HG03135 (cell line): Measurements from ENCODE around the gene PDZD2.
"Not testable (repeated sequence)": the region's sequence is repeated elsewhere in the genome, so short reads cannot be mapped to it uniquely, and the experiment has no call there.

ENCODE experiments used
- ATAC-seq: cut with Tn5 transposase; IDR thresholded peaks from one replicate; pipeline ENCODE4 v1.9.1; 2021; ENCODE audit warnings: mild to moderate bottlenecking, moderate library complexity; ENCODE audit not compliant: unreplicated experiment

PDZD2 gene

DNA sequence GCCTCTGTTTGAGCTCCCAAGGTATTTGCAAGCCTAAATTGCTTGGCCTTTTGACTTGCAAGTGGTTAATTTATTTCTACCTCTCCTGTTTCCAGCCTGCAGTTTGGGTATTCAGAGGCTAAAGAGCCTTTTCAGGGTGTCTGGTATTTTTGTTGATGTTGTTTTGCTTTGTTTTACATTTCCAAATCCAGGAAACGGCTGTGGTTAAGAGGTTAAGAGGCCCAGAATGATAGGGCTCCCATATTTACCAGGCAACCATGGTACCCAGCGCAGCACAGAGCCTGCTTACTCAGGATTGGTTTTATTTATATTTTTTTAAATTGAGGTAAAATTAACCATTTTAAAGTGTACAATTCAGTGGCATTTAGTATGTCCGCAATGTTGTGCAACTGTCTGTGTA lies 92.1 kb downstream of the PDZD2 start:
- no peak for ATAC-seq

DNA sequence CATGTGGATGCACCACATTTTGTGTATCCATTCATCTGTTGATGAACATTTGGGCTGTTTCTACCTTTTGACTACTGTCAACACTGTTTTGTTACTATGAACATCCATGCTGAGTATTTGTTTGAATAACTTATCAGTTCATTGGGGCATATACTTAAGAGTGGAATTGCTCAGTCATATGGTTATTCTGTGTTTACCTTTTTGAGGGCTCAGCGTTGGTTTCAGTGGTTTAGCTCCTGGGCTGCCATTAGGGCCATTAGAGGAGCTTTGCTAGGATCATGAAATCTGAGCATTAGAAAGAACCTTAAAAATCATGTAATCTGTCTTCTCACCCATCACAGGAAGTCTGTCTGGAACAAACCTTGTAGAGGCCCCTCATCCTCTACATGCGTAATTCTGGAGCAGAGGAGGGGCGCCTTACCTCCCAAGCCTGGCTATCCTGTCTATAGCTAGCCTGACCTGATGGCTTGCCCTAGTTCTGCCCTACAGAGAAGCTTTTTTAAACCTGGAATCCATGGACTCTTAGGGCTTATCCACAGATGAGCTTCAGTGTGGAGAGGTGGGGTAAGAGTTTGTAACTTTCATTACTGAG lies 92.9 kb downstream of the PDZD2 start:
- ATAC-seq = no peak

DNA sequence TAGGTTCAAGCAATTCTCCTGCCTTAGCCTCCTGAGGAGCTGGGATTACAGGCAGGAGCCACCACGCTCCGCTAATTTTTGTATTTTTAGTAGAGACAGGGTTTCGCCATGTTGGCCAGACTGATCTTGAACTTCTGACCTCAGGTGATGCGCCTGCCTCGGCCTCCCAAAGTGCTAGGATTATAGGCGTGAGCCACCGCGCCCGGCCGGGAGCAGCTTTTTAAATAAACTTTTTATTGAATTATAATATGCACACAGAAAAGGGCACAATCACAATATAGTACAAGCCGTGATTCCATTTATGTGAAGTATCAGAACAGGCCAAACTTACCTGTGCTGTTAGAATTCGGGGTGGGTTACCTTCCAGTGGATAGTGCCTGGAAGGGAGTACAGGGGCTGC lies 93.9 kb downstream of the PDZD2 start:
- not testable (repeated sequence) for ATAC-seq

DNA sequence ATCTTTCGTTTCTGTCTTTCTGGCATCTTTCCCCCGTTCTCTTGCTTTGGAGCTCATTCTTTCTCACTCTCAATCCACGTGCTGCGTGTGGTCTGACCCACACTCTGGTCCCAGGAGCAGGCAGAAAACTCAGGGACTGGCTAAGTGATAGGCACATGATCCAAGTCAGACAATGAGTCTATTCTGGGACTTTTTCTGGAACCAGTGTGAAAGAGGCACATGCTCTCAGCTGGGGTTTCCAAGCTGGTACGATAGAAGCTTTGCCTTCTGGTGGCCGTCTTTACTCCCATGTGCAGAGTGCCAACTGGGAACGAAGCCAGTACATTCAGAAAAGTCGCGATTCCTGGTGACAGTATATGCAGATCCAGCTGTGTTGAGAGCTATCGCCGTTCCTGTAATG lies 94.4 kb downstream of the PDZD2 start:
- no peak for ATAC-seq

DNA sequence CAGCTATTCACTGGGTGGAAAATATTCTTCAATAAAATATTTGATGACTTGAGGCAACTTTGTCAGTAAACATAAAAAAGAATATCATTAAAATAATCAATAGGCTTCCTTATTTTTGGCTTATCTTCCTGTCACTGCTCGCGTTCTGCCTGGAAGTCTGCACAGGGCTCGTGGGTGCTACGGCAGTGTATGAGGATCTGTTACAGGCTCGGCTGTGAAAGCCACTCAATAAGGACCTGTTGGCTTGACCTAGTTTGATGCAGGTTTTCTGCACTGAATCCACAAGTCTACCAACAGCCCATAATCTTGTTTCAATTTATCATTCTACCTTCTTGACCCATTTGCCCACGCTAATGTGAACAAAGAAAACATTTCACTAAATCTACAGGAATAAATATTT lies 97.2 kb downstream of the PDZD2 start:
- no peak for ATAC-seq

DNA sequence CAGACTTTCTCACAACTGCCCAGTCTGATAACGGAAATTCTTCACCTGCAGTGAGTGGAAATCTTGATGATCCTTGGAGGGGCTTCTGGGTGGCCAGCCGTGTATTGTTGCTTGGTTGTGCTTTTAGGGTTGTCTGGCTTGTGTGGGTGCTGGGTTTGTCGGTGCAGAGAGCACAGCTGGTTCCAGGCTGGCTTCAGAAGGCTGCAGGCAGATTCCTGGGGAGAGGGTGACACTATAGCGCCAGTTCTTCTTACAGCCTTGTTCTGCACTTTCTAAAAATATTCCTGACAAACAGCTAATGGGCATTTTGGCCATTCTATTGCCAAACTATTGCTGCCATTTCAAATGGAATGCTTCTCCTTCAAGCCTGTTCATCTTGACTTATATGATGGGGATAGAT lies 99.3 kb downstream of the PDZD2 start:
- ATAC-seq = no peak

- no peak for ATAC-seq
Measured at GRCh38 chr5:31741496-31741895, 102.6 kb downstream of the PDZD2 start.

DNA sequence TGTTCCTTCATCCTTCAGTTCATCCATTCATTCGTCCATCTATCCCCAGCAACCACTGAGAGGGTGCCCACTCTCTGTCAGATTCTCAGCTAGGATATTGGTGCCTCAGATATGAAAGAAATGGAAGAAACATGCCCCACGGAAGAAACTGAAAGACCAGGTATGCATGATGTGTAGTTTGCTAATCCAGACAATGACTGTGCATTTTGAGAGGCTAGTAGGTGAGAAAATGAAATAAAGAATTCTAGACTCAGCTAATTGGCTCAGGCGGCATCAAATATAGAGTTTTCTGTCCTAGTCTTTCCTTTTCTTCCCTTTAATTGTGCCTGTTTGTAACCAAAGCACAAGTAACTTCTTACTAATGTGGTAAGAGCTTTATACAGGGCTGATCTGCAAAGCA lies 104.7 kb downstream of the PDZD2 start:
- no peak for ATAC-seq

DNA sequence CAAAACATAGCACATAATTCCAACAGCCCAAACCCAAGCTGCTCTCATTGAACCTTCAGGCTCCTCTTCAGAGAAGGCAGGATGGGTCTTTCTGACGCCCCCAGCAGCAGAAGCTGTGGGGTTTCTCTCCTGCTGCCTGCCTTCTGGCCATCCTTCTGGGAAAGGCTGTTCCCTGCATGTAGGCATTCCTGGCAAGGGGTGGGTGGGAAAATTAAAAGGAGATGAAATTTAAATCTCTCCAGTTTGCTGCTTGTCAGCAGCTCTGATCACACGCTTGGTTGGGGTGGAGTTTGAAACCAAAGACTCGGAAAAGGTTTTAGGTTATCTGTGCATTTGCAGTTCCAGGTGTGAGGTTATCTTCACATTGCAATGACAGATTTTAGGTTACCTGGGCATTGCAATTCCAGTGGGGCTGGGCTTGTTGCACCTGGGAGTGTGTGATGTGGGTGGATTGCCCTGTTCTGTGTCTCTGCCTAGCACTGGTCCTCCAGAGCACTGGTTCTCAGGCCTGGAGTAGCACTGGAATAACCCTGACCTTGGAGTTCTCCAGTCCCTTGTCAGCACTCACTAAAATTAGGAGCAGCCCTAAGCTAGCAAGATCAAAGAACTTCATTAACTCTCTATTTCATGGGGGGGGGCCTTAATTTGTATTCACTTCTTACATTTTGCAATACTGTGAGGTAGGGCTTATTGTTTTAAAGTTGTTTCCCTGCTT lies 109.7 kb downstream of the PDZD2 start:
- no peak for ATAC-seq

DNA sequence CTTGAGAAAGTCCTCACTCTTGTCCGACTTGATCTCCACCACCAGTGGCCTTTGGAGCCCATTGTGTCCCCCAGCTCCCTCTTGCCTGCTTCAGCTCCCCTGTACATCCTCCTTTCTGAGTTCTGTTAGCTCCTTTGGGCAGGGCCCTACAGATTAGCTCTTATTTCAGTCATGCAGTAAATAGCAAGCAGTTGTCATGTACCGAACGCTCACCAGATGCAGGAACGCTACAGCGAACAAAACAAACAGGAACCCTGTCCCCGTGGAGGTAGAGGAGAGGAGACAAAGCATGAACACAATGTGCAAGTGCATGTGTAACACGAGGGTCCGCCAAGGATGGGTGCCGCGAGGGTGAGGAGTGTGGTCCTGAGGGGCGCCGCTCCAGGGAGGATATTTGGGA lies 111.3 kb downstream of the PDZD2 start:
- no peak for ATAC-seq

DNA sequence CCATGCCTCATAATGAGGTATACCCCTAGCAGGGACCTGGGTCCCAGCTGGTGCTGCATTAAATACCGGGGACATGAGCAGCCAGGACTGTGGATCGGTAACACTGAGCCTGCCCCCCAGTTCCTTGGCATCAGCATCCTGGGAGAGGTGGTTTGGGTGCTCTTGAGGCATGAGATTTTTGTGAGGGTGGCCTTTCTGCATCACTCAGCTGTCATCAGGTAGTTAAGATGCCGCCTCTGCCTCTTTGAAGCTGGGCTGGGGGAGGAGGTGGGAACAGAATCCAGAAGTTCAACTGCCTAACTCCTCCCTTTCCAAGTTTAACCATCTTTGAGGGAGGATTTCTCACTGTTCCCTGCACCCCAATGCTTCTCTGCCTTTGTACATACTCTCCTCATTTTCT lies 112.7 kb downstream of the PDZD2 start:
- no peak for ATAC-seq

DNA sequence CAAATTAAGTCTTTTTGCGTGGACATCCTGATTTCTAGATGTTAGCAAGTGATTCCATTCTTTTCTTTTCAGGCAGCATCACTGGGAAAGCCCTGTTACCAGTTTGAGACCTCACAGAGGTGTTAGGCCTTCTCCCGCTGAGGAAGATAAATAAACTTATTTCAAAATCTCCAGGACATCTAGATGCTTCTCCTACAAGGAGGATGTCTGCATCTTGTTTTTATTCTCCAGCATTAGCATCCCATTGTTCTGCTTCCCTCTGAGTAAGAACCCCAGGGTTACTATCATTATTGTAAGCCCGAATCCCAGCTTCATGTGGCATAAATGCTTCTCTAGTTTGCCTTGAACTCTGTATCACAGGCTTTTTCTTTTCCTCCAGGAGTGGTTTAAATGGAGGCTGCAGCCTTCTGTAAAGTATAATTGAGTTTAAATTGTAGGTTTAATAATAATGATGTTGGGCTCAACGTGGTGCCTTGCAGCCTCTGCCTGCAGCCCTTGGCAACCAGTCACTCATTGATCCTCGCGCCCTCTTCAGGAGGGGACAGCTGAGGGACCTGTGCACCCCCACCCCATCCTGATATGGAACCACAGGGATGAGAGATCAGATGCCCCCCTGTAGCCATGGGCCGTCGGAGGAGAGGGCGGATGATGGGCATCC lies 114.9 kb downstream of the PDZD2 start:
- no peak for ATAC-seq

GRCh38 chr5:31754358-31754704 lies 115.4 kb downstream of the PDZD2 start:
- no peak for ATAC-seq

DNA sequence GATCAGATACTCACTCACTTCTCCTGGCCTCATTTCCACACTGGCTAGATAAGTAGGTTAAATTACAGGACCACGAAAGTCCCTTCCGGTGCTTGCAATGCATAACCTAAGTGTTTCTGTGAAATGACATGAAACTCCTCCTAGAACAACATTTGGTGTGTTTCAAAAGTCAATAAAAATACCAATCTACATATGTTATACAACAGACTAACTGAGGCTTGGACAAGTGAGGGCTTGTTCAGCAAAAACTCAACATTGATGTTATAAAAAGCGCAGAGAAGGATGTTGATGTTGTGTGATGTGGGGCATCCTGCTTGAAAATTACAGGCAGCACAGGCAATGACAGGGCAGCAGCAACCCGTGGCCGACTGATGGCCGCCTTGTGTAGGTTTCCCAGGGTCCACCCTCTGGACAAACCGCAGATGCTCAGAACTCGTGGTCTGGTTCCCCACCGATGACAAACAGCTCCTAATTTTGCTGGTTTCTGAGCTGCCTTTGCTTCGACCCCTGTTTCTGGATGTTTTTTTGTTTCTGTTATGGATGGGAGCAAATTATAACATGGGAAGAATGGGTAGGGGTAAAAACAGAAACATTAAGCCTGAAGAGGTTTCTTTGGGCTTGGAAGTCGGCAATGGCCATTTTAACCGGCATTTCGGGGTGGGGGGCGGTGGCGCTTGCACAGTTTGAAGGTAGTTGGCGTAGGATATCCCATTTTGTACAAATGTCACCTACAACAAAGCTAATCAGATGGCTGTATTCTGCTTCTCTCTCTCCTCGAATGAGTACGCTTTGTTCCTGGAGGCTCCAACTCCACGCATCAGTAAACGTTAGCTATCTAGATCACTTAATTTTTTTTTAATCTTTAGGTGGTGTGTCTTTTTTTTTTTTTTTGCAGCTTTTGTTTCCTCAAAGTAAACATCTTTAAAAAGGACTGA lies 116.1 kb downstream of the PDZD2 start:
- no peak for ATAC-seq

GRCh38 chr5:31755676-31756230 lies 116.8 kb downstream of the PDZD2 start:
- ATAC-seq = no peak

DNA sequence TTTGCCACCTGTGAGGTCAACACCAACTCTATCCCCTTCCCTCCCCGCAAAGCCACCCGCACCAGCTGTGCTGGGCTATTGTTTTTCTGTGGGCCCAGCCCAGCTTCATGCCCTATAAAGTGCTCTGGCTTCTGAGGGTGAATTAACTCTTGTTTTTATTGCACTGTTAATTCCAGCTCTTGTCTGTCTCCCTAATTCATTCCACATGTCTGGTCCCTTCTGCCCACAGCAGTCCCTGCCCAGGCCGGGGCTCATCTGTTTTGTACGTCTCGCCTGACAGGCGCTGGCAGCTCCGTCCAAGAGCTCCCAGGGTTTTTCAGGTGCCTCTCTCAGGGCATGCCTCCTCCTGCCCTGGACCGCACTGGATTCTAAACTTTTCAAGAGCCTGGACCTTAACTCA lies 118.9 kb downstream of the PDZD2 start:
- ATAC-seq = no peak

DNA sequence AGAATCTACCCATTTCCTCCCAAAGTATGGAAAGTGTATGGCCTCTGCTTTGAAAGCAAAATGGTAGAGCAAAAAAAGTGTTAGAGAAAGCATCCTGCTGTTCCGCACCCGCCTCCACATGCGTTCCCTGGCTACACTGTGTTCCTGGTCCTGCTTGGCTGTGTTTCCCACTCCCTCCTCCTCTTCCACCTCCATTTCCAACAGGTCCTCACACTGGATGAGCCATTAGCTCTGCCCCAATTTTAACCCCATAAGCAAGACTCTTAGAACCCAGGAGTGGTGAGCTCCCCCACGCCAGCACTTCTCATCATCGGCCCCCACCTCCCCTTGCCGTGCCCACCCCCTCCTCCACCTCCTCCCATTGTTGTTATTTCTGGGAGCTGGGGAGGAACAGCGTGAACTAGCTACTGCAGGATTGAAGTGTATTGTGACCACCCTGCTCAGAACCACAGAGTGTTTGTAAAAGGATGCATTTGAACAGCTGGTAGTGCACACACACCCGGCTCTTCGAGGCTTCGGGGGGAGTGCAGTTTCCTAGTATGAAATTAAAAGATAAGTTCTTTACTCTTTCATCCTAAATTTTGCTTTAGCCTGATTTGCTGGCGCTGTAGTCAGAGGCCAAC lies 120.0 kb downstream of the PDZD2 start:
- ATAC-seq = no peak

GRCh38 chr5:31759925-31760324 lies 121.0 kb downstream of the PDZD2 start:
- ATAC-seq = no peak

- no peak for ATAC-seq
Measured at GRCh38 chr5:31761877-31762276, 122.9 kb downstream of the PDZD2 start.

- ATAC-seq = no peak
Measured at GRCh38 chr5:31763424-31763823, 124.5 kb downstream of the PDZD2 start.

GRCh38 chr5:31764687-31765086 lies 125.8 kb downstream of the PDZD2 start:
- ATAC-seq = not testable (repeated sequence)
